ENCODE results near the gene MTMR4.
A peak's percentile ranks its signal among the peaks of the same experiment; 100 is the strongest.

GRCh38 chr17:58517378-58517927, 3.0 kb upstream of the MTMR4 start:
- TF ChIP-seq CTCF (IDR thresholded peaks at IDR 0.05) (peak in 1 of 3 donors; percentile 27), POLR2A (IDR thresholded peaks at IDR 0.05) (peak; percentile 58), EP300 (IDR thresholded peaks at IDR 0.05) (peak; percentile 64)
